Measurements from ENCODE around the gene CLASP1. TPM values are rescaled to one million over a fixed set of nuclear protein-coding genes. Genes with fewer than 3 reads are reported as not detected.

CLASP1 gene
- total RNA-seq, 3 donors from 2014 or later, result 30.0 to 64.6 (median 35.1) TPM

- no peaks in the 10 kb centered on the region for H3K9me3 ChIP-seq
- no peak overlapping the region for H3K4me3 ChIP-seq
- intact Hi-C loops (cut with DNase I, micrococcal nuclease), result no loop called here
- ATAC-seq, result no peak
- no peak for DNase-seq
- H3K36me3 ChIP-seq (ENCODE audit: low read depth), result no peaks in the 10 kb centered on the region
- TF ChIP-seq, protein P1, sequence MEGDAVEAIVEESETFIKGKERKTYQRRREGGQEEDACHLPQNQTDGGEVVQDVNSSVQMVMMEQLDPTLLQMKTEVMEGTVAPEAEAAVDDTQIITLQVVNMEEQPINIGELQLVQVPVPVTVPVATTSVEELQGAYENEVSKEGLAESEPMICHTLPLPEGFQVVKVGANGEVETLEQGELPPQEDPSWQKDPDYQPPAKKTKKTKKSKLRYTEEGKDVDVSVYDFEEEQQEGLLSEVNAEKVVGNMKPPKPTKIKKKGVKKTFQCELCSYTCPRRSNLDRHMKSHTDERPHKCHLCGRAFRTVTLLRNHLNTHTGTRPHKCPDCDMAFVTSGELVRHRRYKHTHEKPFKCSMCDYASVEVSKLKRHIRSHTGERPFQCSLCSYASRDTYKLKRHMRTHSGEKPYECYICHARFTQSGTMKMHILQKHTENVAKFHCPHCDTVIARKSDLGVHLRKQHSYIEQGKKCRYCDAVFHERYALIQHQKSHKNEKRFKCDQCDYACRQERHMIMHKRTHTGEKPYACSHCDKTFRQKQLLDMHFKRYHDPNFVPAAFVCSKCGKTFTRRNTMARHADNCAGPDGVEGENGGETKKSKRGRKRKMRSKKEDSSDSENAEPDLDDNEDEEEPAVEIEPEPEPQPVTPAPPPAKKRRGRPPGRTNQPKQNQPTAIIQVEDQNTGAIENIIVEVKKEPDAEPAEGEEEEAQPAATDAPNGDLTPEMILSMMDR (IDR thresholded peaks at IDR 0.05), result no peak
- no peaks in the 10 kb centered on the region for H3K4me1 ChIP-seq (ENCODE audit: low read depth)
These were observed 262.6 kb downstream of the CLASP1 start for GRCh38 chr2:121386707-121387106.

GRCh38 chr2:121386102-121386501 lies 263.2 kb downstream of the CLASP1 start:
- ATAC-seq, result no peak
- Histone ChIP-seq H3K4me3 (no peak overlapping the region), H3K9me3 (no peaks in the 10 kb centered on the region), H3K4me1 (ENCODE audit: low read depth) (no peaks in the 10 kb centered on the region), H3K36me3 (ENCODE audit: low read depth) (no peaks in the 10 kb centered on the region)
- TF ChIP-seq, protein P1 (IDR thresholded peaks at IDR 0.05), result no peak
- DNase-seq, result no peak
- intact Hi-C loops (cut with DNase I, micrococcal nuclease), result no loop called here

DNA sequence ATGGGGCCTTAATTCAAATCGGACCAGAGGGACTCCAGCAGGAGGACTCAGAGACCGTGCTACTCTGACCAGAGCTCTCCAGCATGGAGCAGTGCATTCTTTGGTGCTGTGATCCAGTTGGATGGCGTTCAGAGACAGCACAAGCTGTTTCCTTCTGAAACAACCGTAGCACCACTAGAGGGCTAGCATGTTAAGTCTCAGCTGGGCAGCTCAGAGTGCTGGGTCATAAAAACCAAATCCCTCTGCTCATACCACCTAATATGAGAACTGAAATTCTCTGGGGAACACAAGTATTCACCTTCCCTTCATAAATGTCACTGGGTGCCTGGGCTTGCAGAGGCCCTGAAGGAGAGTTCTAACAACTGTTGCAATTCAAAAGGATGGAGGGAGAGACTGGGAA lies 266.5 kb downstream of the CLASP1 start:
- Histone ChIP-seq H3K4me1 (ENCODE audit: low read depth) (no peaks in the 10 kb centered on the region), H3K9me3 (no peaks in the 10 kb centered on the region), H3K4me3 (no peak overlapping the region), H3K36me3 (ENCODE audit: low read depth) (no peaks in the 10 kb centered on the region)
- DNase-seq (no peak), ATAC-seq (no peak)
- intact Hi-C loops (cut with DNase I, micrococcal nuclease), result no loop called here
- TF ChIP-seq, protein P1 (IDR thresholded peaks at IDR 0.05), result no peak

GRCh38 chr2:121377646-121378045 lies 271.6 kb downstream of the CLASP1 start:
- Histone ChIP-seq H3K4me1 (ENCODE audit: low read depth) (no peaks in the 10 kb centered on the region), H3K36me3 (ENCODE audit: low read depth) (no peaks in the 10 kb centered on the region), H3K4me3 (no peak overlapping the region), H3K9me3 (no peaks in the 10 kb centered on the region)
- intact Hi-C loops (cut with DNase I, micrococcal nuclease), result no loop called here
- no peak for DNase-seq
- no peak for ATAC-seq
- TF ChIP-seq, protein P1 (IDR thresholded peaks at IDR 0.05), result no peak

- DNase-seq (no peak), ATAC-seq (no peak)
- H3K36me3 ChIP-seq (ENCODE audit: low read depth), result no peaks in the 10 kb centered on the region
- H3K4me1 ChIP-seq (ENCODE audit: low read depth), result no peaks in the 10 kb centered on the region
- H3K9me3 ChIP-seq, result no peaks in the 10 kb centered on the region
- intact Hi-C loops (cut with DNase I, micrococcal nuclease), result no loop called here
- H3K4me3 ChIP-seq, result no peak overlapping the region
- TF ChIP-seq, protein P1 (IDR thresholded peaks at IDR 0.05), result no peak
These were observed 272.6 kb downstream of the CLASP1 start for GRCh38 chr2:121376535-121377250.
